Caco-2 (cell line): Measurements from ENCODE around the gene RUFY2. TPM values are rescaled to one million over a fixed set of nuclear protein-coding genes. Genes with fewer than 3 reads are reported as not detected.
"Not testable (repeated sequence)": the region's sequence is repeated elsewhere in the genome, so short reads cannot be mapped to it uniquely, and the experiment has no call there.

Source experiments
- BruUV-seq: library from RNA; stranded (reverse); fragments of 400-500 nt; replicated peaks from 2 replicates; lab custom pipeline; 2021; lab: Mats Ljungman, UMichigan
- CTCF ChIA-PET: fragments of 300-600 bp; sonication (Branson Sonifier 250); formaldehyde crosslinking; loops from one replicate; lab custom pipeline; 2022; ENCODE audit warnings: antibody characterized with exemption; lab: Charles Lee
- POLR2A ChIA-PET: fragments of 300-600 bp; sonication (Branson Sonifier 250); formaldehyde crosslinking; loops from one replicate; lab custom pipeline; 2022; ENCODE audit warnings: antibody characterized with exemption; lab: Charles Lee
- DNase-seq, 2 experiments: peaks; one replicate each; pipeline versions ENCODE4 v3.0.0 to v3.0.0-alpha.2; 2020 to 2022
- H3K27me3 ChIP-seq: replicated peaks from 2 replicates; pipeline ENCODE4 v1.6.0; 2011; ENCODE audit warnings: low read length; ENCODE audit not compliant: control insufficient read depth, insufficient read depth
- H3K36me3 ChIP-seq: 2 replicates; pipeline ENCODE4 v1.5.1; 2011; ENCODE audit warnings: low read length; ENCODE audit not compliant: control insufficient read depth, insufficient read depth
- H3K4me1 ChIP-seq: fragments of 250-450 bp; sonication (Bioruptor Pico); 2 replicates; pipeline ENCODE4 v1.5.1; 2020; ENCODE audit warnings: mild to moderate bottlenecking
- H3K4me3 ChIP-seq: 2 replicates; pipeline ENCODE4 v1.5.1; 2011; ENCODE audit warnings: low read depth, mild to moderate bottlenecking, control low read depth, low read length
- H3K9me3 ChIP-seq: fragments of 250-450 bp; sonication (Bioruptor Pico); 2 replicates; pipeline ENCODE4 v1.5.1; 2020; ENCODE audit warnings: mild to moderate bottlenecking, moderate library complexity
- H3K27ac Mint-ChIP-seq: one replicate; pipeline ENCODE4 v1.8.0; 2022; ENCODE audit warnings: mixed read lengths; ENCODE audit not compliant: unreplicated experiment
- H3K27me3 Mint-ChIP-seq: one replicate; pipeline ENCODE4 v1.8.0; 2022; ENCODE audit warnings: mixed read lengths; ENCODE audit not compliant: insufficient read depth, unreplicated experiment
- H3K36me3 Mint-ChIP-seq: one replicate; pipeline ENCODE4 v1.8.0; 2022; ENCODE audit warnings: mild to moderate bottlenecking, mixed read lengths; ENCODE audit not compliant: insufficient read depth, unreplicated experiment
- H3K4me1 Mint-ChIP-seq: one replicate; pipeline ENCODE4 v1.8.0; 2022; ENCODE audit warnings: low read depth, mixed read lengths; ENCODE audit not compliant: unreplicated experiment
- H3K4me3 Mint-ChIP-seq: one replicate; pipeline ENCODE4 v1.8.0; 2022; ENCODE audit warnings: mild to moderate bottlenecking, moderate library complexity, mixed read lengths; ENCODE audit not compliant: unreplicated experiment
- H3K9me3 Mint-ChIP-seq: one replicate; pipeline ENCODE4 v1.8.0; 2022; ENCODE audit warnings: mixed read lengths; ENCODE audit not compliant: unreplicated experiment
- intact Hi-C: fragments of 100-400 bp; cut with micrococcal nuclease; formaldehyde crosslinking; loops from one replicate; pipeline ENCODE4 v1.10.0; 2022; ENCODE audit not compliant: unreplicated experiment
- total RNA-seq: library from RNA; stranded (reverse); gene quantifications from 2 replicates; pipeline ENCODE4 v1.2.3, GENCODE V29; 2022
- TF ChIP-seq, protein P1 (sequence below), 2 experiments: fragments of 200-600 bp in 1 of 2; IDR thresholded peaks; 1 replicate in 1 of 2; 2 replicates in 1 of 2; pipeline versions ENCODE4 v1.5.1 to v1.8.0; 2011 to 2022; ENCODE audit warnings: antibody characterized with exemption in 1 of 2, control low read depth in 1 of 2, inconsistent platforms in 1 of 2, low read depth in 1 of 2, low read length in 1 of 2, mild to moderate bottlenecking in 1 of 2, moderate library complexity in 1 of 2; ENCODE audit not compliant: insufficient read depth in 1 of 2, severe bottlenecking in 1 of 2, unreplicated experiment in 1 of 2

RUFY2 gene
- total RNA-seq, 1 experiment from 2014 or later: 44.0 TPM

DNA sequence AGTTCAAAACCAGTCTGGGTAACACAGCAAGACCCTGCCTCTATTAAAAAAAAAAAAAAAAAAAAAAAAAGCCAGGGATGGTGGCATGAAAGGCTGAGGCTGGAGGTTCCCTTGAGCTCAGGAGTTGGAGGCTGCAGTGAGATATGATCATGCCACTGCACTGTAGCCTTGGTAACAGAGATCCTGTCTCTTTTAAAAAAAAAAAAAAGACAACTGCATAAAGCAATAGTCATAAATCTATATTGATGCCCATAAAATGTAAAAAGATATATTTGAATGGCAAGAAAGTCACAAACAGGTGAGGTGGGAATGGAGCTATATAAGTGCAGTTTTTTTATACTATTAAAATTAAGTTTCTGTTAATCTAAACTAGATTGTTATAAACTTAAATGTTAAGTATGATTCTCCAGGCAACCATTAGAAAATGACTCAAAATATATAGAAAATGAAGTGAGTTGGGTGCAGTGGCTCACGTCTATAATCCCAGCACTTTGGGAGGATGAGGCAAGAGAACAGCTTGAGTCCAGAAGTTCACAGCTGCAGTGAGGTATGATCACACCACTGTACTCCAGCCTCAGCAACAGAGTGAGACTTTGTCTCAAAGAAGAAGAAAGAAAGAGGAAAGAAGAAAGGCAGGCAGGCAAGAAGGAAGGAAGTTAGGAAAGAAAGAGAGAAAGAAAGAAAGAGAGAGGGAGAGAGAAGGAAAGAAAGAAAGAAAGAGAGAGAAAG, 88.6 kb downstream of the RUFY2 start:
- POLR2A ChIA-PET: interaction anchor here (0.9 to 1.2 kb wide), 2 partner anchors 13 to 15 kb away, joined by 5 to 6 read pairs; partner anchors contain the start of genes HNRNPH3 and PBLD
- peak in 1 of 2 experiments; percentile 48 for DNase-seq
- peaks cover 6% of the 10 kb centered on the region for H3K36me3 Mint-ChIP-seq
- TF ChIP-seq, protein P1, sequence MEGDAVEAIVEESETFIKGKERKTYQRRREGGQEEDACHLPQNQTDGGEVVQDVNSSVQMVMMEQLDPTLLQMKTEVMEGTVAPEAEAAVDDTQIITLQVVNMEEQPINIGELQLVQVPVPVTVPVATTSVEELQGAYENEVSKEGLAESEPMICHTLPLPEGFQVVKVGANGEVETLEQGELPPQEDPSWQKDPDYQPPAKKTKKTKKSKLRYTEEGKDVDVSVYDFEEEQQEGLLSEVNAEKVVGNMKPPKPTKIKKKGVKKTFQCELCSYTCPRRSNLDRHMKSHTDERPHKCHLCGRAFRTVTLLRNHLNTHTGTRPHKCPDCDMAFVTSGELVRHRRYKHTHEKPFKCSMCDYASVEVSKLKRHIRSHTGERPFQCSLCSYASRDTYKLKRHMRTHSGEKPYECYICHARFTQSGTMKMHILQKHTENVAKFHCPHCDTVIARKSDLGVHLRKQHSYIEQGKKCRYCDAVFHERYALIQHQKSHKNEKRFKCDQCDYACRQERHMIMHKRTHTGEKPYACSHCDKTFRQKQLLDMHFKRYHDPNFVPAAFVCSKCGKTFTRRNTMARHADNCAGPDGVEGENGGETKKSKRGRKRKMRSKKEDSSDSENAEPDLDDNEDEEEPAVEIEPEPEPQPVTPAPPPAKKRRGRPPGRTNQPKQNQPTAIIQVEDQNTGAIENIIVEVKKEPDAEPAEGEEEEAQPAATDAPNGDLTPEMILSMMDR (IDR thresholded peaks at IDR 0.05; ENCODE audit: insufficient read depth in 1 of 2, low read depth in 1 of 2, low read length in 1 of 2, severe bottlenecking in 1 of 2, unreplicated experiment in 1 of 2): no peak
- H3K9me3 ChIP-seq: peaks cover 16% of the 10 kb centered on the region
- peak overlapping the region; percentile 20 for H3K27ac Mint-ChIP-seq
- no peaks in the 10 kb centered on the region for H3K27me3 Mint-ChIP-seq
- H3K4me1 Mint-ChIP-seq: peaks cover 16% of the 10 kb centered on the region
- no peaks in the 10 kb centered on the region for H3K36me3 ChIP-seq
- H3K9me3 Mint-ChIP-seq: peaks cover 30% of the 10 kb centered on the region
- H3K4me3 Mint-ChIP-seq: peak overlapping the region; percentile 11
- H3K4me3 ChIP-seq: no peak overlapping the region
- no peaks in the 10 kb centered on the region for H3K27me3 ChIP-seq
- CTCF ChIA-PET: interaction anchor here (1.6 kb wide), 1 partner anchor 106 kb away, joined by 3 read pairs; no protein-coding TSS in a partner anchor
- no TSS peak for BruUV-seq
- intact Hi-C loops: loop anchor here (1.0 kb wide), 1 partner anchor 13 kb away; no protein-coding TSS in a partner anchor
- H3K4me1 ChIP-seq: peaks cover 14% of the 10 kb centered on the region

DNA sequence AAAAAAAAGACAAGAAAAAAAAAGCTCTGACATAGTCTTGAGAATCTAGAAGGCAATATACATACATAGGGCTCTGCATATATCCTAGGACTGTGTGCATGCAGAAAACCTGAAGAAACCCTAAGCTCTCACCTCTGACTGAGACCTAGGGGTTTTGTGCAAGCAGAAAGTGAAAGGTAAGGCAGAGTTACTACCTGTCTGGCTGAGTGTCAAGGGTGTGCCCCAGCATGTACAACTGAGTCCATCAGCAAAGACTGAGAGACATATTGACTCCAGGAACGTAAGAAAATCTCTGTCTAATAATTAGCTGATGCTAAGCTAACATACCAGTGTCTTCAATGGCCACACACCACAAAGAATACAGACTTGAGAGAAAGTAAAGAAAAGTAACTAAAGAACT, 91.5 kb downstream of the RUFY2 start:
- DNase-seq: no peak
- H3K9me3 ChIP-seq: peaks cover 14% of the 10 kb centered on the region
- H3K27me3 Mint-ChIP-seq: no peaks in the 10 kb centered on the region
- no peak overlapping the region for H3K4me3 ChIP-seq
- intact Hi-C loops: no loop called here
- H3K4me3 Mint-ChIP-seq: no peak overlapping the region
- BruUV-seq: no TSS peak
- TF ChIP-seq, protein P1 (IDR thresholded peaks at IDR 0.05; ENCODE audit: insufficient read depth in 1 of 2, low read depth in 1 of 2, low read length in 1 of 2, severe bottlenecking in 1 of 2, unreplicated experiment in 1 of 2): no peak
- ChIA-PET CTCF (interaction anchor here (1.3 kb wide), 1 partner anchor 16 kb away, joined by 4 read pairs; no protein-coding TSS in a partner anchor), POLR2A (no interaction called here)
- no peak overlapping the region for H3K27ac Mint-ChIP-seq
- peaks cover 6% of the 10 kb centered on the region for H3K36me3 Mint-ChIP-seq
- peaks cover 11% of the 10 kb centered on the region for H3K4me1 Mint-ChIP-seq
- peaks cover 14% of the 10 kb centered on the region for H3K4me1 ChIP-seq
- no peaks in the 10 kb centered on the region for H3K27me3 ChIP-seq
- no peaks in the 10 kb centered on the region for H3K36me3 ChIP-seq
- peaks cover 21% of the 10 kb centered on the region for H3K9me3 Mint-ChIP-seq

DNA sequence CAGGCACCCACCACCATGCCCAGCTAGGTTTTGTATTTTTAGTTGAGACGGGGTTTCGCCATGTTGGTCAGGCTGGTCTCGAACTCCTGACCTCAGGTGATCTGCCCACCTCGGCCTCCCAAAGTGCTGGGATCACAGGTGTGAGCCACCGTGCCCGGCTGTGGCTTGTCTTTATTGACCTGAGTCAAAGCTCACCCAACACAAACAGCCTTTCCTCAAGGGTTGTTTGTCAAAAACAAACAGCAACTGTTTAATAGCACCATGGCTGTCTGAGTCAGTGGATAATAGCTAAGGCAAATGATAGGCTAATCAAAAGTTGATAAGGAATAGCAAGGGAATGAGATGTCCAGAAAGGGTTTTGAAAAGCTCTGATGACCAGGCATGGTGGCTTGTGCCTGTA, 92.1 kb downstream of the RUFY2 start:
- H3K27ac Mint-ChIP-seq, H3K36me3 ChIP-seq, intact Hi-C loops, H3K4me3 ChIP-seq, BruUV-seq, POLR2A ChIA-PET, H3K27me3 ChIP-seq, H3K4me3 Mint-ChIP-seq, H3K36me3 Mint-ChIP-seq, DNase-seq, H3K27me3 Mint-ChIP-seq: not testable (repeated sequence)
- H3K9me3 ChIP-seq: peaks cover 14% of the 10 kb centered on the region
- Mint-ChIP-seq H3K9me3 (peaks cover 21% of the 10 kb centered on the region), H3K4me1 (peaks cover 11% of the 10 kb centered on the region)
- peaks cover 11% of the 10 kb centered on the region for H3K4me1 ChIP-seq
- CTCF ChIA-PET: interaction anchor here (1.3 to 1.7 kb wide), 2 partner anchors 17 to 102 kb away, joined by 4 read pairs; no protein-coding TSS in a partner anchor
